Vagina (tissue), 2 donors: ENCODE data around the gene ZG16. TPM values are rescaled to one million over a fixed set of nuclear protein-coding genes. Genes with fewer than 3 reads are reported as not detected.
"Not testable (repeated sequence)": the region's sequence is repeated elsewhere in the genome, so short reads cannot be mapped to it uniquely, and the experiment has no call there.

ENCODE experiments used
- DNase-seq, 2 donors: peaks; one replicate each; pipeline ENCODE4 v3.0.0-alpha.2; 2017; ENCODE audit errors: extremely low spot score in 2 of 2
- H3K27ac ChIP-seq: fragments of 200-600 bp; sonication (generic); one replicate; pipeline ENCODE4 v1.5.1; 2019
- H3K27me3 ChIP-seq: fragments of 200-600 bp; sonication (generic); one replicate; pipeline ENCODE4 v1.5.1; 2019
- H3K36me3 ChIP-seq, 2 donors: fragments of 200-600 bp; sonication (generic); one replicate each; pipeline ENCODE4 v1.5.1; 2017 to 2019
- H3K4me1 ChIP-seq: fragments of 200-600 bp; sonication (generic); one replicate; pipeline ENCODE4 v1.5.1; 2019
- H3K4me3 ChIP-seq, 2 donors: fragments of 200-600 bp; sonication (generic); 1 replicate in 1 of 2; 2 replicates in 1 of 2; pipeline ENCODE4 v1.5.1; 2016 to 2019
- H3K9me3 ChIP-seq: fragments of 200-600 bp; sonication (generic); one replicate; pipeline ENCODE4 v1.5.1; 2019
- POLR2A ChIP-seq, 2 donors: fragments of 450-650 bp; IDR thresholded peaks; one replicate each; pipeline ENCODE4 v1.6.1; 2017; ENCODE audit warnings: antibody characterized with exemption in 2 of 2, mild to moderate bottlenecking in 2 of 2, moderate library complexity in 2 of 2
- POLR2AphosphoS5 ChIP-seq, 2 donors: sonication (generic); formaldehyde crosslinking; IDR thresholded peaks; one replicate each; pipeline ENCODE4 v1.9.0; 2017; ENCODE audit warnings: antibody characterized with exemption in 2 of 2, mild to moderate bottlenecking in 2 of 2, low read depth in 1 of 2; ENCODE audit not compliant: insufficient read depth in 1 of 2
- intact Hi-C: fragments of 100-400 bp; cut with DNase I; formaldehyde crosslinking; loops from one replicate; pipeline ENCODE4 v1.15.1; 2023
- total RNA-seq: library from RNA; depleted of rRNA; stranded (reverse); fragments of >200 nt; gene quantifications from one replicate; pipeline ENCODE4 v1.2.3, GENCODE V29; 2016
- TF ChIP-seq, protein P1 (sequence below), 3 experiments: fragments of 450-650 bp in 2 of 3; fragments of 200-600 bp in 1 of 3; sonication (generic) in 1 of 3; IDR thresholded peaks; one replicate each; pipeline ENCODE4 v1.5.1; 2017 to 2019; ENCODE audit warnings: antibody characterized with exemption in 3 of 3, mild to moderate bottlenecking in 2 of 3, moderate library complexity in 2 of 3

Gene ZG16
- total RNA-seq, 1 donor from 2014 or later = not detected

GRCh38 chr16:29745853-29746345 lies 32.2 kb upstream of the ZG16 start, which contains the start of gene C16orf54:
Gene C16orf54, minus strand, starts transcription at chr16:29745990. Its CDS starts 1,039 bp downstream, at chr16:29744951.
- no peak for DNase-seq
- intact Hi-C loops = no loop called here
- H3K4me3 ChIP-seq = peak within 1 kb of the TSS in 1 of 2 donors; percentile 37
- H3K27me3 ChIP-seq = no peaks in the 10 kb centered on the region
- H3K27ac ChIP-seq = no peak within 1 kb of the TSS
- TF ChIP-seq POLR2AphosphoS5 (IDR thresholded peaks at IDR 0.05; ENCODE audit: insufficient read depth in 1 of 2, low read depth in 1 of 2) = peak in 1 of 2 donors; percentile 47
- no peak for TF ChIP-seq POLR2A (IDR thresholded peaks at IDR 0.05)
- no peaks in the 10 kb centered on the region for H3K9me3 ChIP-seq
- no peaks in the 10 kb centered on the region for H3K4me1 ChIP-seq
- no peaks in the 10 kb centered on the region for H3K36me3 ChIP-seq

DNA sequence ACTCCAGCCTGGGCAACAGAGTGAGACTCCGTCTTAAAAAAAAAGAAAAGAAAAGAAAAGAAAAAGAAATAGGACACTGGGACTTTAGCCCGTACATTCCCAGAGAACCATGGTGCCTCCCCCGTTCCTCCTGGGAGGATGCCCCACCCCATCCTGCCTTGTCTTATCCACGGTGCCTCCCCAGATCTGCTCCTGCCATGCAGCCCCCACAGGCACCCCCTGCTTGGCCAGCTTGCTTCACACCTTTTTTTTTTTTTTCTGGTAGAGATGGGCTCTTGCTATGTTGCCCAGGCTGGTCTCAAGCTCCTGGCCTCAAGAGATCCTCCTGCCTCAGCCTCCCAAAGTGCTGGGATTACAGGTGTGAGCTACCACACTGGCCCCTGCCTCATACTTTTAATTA lies 31.5 kb upstream of the ZG16 start:
- H3K9me3 ChIP-seq, H3K4me3 ChIP-seq, H3K27me3 ChIP-seq, H3K36me3 ChIP-seq, H3K4me1 ChIP-seq, intact Hi-C loops, H3K27ac ChIP-seq, DNase-seq: not testable (repeated sequence)

- no peaks in the 10 kb centered on the region for H3K27me3 ChIP-seq
- DNase-seq = no peak
- TF ChIP-seq POLR2AphosphoS5 (IDR thresholded peaks at IDR 0.05; ENCODE audit: insufficient read depth in 1 of 2, low read depth in 1 of 2) (no peak), POLR2A (IDR thresholded peaks at IDR 0.05) (no peak)
- TF ChIP-seq, protein P1, sequence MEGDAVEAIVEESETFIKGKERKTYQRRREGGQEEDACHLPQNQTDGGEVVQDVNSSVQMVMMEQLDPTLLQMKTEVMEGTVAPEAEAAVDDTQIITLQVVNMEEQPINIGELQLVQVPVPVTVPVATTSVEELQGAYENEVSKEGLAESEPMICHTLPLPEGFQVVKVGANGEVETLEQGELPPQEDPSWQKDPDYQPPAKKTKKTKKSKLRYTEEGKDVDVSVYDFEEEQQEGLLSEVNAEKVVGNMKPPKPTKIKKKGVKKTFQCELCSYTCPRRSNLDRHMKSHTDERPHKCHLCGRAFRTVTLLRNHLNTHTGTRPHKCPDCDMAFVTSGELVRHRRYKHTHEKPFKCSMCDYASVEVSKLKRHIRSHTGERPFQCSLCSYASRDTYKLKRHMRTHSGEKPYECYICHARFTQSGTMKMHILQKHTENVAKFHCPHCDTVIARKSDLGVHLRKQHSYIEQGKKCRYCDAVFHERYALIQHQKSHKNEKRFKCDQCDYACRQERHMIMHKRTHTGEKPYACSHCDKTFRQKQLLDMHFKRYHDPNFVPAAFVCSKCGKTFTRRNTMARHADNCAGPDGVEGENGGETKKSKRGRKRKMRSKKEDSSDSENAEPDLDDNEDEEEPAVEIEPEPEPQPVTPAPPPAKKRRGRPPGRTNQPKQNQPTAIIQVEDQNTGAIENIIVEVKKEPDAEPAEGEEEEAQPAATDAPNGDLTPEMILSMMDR (IDR thresholded peaks at IDR 0.05) = no peak
- no peaks in the 10 kb centered on the region for H3K36me3 ChIP-seq
- no peaks in the 10 kb centered on the region for H3K9me3 ChIP-seq
- H3K4me1 ChIP-seq = no peaks in the 10 kb centered on the region
- no peak overlapping the region for H3K4me3 ChIP-seq
- intact Hi-C loops = no loop called here
- H3K27ac ChIP-seq = no peak overlapping the region
Measured at GRCh38 chr16:29747947-29748759, 29.9 kb upstream of the ZG16 start.

- H3K9me3 ChIP-seq, H3K4me3 ChIP-seq, H3K36me3 ChIP-seq, H3K4me1 ChIP-seq, H3K27ac ChIP-seq, DNase-seq, intact Hi-C loops, H3K27me3 ChIP-seq: not testable (repeated sequence)
Measured at GRCh38 chr16:29748760-29749149, 29.3 kb upstream of the ZG16 start.

DNA sequence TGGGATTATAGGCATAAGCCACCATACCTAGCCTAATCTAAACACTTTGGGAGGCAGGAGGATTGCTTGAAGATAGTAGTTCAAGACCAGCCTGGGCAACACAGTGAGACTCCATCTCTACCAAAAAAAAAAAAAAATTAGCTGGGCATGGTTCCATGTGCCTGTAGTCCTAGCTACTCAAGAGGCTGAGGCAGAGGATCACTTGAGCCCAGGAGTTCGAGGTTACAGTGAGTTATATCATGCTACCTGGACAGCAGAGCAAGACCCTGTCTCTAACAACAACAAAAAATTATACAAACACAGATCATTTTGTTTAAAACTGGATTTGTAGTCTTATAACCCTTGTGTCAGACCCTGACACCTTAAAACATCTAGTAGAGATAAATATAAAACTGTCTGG lies 24.5 kb upstream of the ZG16 start:
- H3K4me3 ChIP-seq = no peak overlapping the region
- no peaks in the 10 kb centered on the region for H3K4me1 ChIP-seq
- H3K27ac ChIP-seq = no peak overlapping the region
- no peaks in the 10 kb centered on the region for H3K27me3 ChIP-seq
- DNase-seq = no peak
- intact Hi-C loops = no loop called here
- H3K9me3 ChIP-seq = no peaks in the 10 kb centered on the region
- no peaks in the 10 kb centered on the region for H3K36me3 ChIP-seq
- TF ChIP-seq POLR2A (IDR thresholded peaks at IDR 0.05) (no peak), POLR2AphosphoS5 (IDR thresholded peaks at IDR 0.05; ENCODE audit: insufficient read depth in 1 of 2, low read depth in 1 of 2) (no peak)
- TF ChIP-seq, protein P1 (IDR thresholded peaks at IDR 0.05) = no peak

- TF ChIP-seq, protein P1 (IDR thresholded peaks at IDR 0.05) = no peak
- TF ChIP-seq POLR2A (IDR thresholded peaks at IDR 0.05) (no peak), POLR2AphosphoS5 (IDR thresholded peaks at IDR 0.05; ENCODE audit: insufficient read depth in 1 of 2, low read depth in 1 of 2) (no peak)
- H3K27ac ChIP-seq = no peak overlapping the region
- no peak for DNase-seq
- H3K9me3 ChIP-seq = no peaks in the 10 kb centered on the region
- no peaks in the 10 kb centered on the region for H3K36me3 ChIP-seq
- no peaks in the 10 kb centered on the region for H3K4me1 ChIP-seq
- intact Hi-C loops = no loop called here
- no peaks in the 10 kb centered on the region for H3K27me3 ChIP-seq
- no peak overlapping the region for H3K4me3 ChIP-seq
Measured at GRCh38 chr16:29756654-29757053, 21.4 kb upstream of the ZG16 start.

- H3K27me3 ChIP-seq, H3K27ac ChIP-seq, H3K36me3 ChIP-seq, H3K4me1 ChIP-seq, H3K9me3 ChIP-seq, H3K4me3 ChIP-seq, intact Hi-C loops, DNase-seq: not testable (repeated sequence)
Measured at GRCh38 chr16:29757086-29757485, 21.0 kb upstream of the ZG16 start.
